HG03460 (cell line): ENCODE measurements around the gene HOXB3.

Source experiments
- ATAC-seq: cut with Tn5 transposase; IDR thresholded peaks from one replicate; pipeline ENCODE4 v1.9.1; 2021; ENCODE audit not compliant: unreplicated experiment

The HOXB3 gene

DNA sequence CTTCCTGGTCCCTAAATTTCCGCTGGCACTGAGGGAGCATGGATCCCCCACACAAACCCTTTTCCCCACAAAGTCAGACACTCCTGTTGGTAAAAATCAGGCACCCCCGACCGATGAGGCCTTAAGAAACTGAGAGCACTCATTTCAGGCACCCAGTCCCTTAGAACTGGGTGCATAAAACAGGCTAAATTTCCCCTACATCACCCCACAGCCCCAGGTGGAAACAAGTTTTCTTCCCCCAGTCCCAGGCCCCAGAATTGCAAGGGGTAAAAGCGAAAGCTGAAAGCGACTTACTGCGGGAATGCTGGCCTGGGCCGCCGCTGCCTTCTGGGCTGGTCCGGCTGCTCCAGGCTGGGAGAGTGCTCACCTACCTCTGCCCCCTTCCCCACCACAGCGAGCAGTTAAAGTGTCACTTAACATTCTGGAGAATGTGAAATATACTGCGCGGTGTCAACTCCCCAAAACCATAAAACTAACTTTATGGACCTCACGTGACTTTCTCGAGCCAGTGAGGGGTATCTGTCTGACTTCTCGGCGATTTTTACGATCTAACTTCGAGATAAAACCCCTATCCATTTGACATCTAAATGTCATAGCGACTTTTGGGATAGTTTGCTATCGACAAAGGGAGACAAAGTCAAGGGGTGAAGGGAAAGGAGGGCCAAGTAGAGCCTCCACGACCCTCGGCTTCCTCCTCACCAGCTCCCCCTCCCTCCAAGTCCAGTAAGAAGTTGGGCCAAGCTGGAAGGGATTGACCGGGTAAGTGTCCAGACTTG, at the start of gene HOXB3:
HOXB3 (minus strand) TSS at position 411 of the 776 bp plus-strand sequence. CDS start 37,767 bp downstream, outside the sequence.
- no peak for ATAC-seq

DNA sequence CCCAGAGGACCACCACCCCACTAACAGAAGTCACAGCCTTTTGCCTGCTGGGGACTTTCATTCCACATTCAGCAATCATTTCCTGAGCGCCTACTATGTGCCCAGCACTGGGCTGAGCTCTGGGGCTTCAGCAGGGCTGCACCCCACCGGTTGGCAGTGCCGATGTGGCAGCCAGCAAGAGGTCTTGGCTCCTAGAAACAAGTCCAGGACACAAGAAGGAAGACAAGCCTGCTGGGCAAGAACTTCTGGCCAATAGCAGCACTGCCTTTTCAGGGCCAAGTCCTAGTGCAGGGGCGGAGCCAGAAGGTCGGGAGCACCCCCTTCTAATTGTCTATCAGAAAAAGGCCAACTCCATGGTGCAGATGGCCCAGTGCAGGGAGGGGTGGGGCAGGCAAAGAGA, 49.1 kb upstream of the HOXB3 start:
- ATAC-seq: no peak

DNA sequence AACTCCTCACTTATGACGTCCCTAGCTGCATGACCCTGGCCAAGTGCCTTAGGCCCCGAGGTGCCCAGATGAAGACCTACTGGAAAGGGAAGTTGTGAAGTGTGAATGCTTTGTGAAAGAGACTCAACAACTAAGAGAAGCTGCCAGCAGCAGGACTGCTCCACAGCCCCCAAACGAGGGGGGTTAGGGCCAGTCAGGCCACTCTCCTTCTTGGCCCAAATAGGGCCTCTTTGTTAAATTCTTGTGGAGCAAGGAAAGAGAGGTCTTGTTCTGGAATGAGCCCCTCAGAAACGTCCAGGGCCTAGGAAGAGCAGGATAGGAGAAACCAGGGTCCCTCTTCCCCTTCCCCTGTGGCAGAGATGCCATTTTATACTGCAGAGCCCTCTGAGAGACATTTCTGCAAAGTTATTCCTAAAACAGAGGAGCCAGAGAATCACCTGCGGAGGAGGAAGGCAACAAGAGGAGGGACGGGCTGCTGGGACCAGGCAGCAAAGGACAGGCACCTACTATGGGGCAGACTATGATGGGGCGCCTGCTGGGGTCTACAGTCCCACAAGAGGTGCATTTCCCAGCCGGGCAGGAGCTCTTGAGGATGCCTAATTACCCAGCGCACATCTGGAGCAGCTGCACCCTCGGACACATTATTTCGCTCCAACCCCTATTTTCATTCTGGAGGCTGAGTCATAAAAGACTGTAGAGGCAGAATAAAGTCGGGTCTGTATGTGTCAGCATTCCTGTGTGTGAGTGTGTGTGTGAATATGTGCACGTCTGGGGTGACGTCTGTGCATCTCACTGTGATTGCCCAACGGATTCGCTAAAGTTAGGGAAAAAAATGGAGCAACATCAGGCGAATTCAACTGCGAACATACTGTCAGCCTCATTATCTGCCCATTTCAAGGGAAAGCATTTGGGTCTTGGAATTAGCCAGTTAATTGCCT, 47.6 kb upstream of the HOXB3 start:
- no peak for ATAC-seq

DNA sequence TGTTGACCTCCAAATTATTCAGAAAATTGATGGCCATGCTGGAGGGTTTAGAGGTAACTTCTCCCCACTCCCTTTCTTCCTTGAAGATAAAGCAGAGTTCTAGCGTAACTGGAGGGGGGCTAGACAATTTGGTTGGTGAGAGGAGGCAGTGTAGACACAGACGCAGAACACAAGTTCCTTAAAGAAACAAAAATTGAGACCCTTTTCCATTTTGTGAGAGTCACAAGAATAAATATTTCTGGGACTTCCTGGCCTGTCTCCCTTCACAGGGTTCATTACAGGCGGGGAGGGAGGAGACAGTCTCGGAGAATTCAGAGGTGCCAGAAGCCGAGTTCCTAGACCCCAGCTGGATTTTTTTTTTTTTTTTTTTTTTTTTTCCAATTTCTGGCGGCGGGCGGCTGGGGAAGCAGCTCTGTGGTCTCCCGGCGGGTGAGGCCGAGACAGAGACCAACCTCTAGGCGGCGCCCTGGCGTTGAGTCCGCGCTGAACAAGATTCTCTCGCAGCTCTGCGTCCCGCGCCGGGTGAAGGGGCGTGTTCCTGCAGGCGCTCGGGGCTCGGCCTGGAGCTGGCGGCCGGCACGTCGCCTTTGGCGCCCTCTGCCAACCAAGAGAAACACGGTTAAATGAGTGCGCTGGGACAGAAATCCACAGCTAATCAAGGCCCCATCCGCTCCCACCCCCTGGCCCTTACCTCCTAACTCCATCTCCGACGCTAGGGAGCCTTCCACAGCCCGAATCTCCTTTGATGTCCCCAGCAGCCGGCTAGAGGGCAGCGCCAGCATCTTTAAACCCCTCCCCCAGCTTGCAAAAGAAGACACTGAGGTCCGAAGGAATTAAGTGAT, 46.4 kb upstream of the HOXB3 start:
- no peak for ATAC-seq

DNA sequence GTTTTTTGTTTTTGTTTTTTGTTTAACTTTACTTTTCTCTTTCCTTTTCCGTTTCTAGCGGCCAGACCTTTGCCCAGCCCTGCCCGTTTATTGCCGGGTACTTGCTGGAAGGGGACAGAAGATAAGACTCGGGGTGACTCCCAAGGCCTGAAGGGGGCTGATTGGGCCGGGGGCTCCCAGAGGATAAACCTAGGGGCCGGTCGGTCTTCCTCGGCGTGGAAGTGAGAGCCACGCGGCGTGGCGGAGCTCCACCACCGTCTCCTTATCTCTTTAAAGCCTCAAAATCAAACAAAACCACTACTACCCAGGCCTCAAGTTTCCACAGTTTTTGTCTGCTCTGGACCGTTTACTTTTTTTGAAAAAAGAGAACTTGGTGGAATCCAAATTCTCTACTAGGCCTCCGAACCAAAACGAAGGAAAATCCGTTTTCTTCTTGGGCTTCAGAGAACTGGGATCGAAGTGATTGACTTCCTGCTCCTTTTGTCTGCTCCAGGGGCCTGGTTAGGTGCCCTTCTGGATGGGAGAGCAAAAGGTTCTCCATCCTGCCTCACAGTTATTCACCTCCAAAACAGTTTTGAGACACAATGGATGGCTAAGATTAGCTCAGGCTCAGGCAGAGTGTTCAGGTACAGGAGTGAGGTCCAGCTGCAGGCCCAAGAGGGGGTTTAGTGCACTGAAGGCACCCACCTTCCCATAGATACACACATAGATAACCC, 44.6 kb upstream of the HOXB3 start:
- ATAC-seq: no peak

DNA sequence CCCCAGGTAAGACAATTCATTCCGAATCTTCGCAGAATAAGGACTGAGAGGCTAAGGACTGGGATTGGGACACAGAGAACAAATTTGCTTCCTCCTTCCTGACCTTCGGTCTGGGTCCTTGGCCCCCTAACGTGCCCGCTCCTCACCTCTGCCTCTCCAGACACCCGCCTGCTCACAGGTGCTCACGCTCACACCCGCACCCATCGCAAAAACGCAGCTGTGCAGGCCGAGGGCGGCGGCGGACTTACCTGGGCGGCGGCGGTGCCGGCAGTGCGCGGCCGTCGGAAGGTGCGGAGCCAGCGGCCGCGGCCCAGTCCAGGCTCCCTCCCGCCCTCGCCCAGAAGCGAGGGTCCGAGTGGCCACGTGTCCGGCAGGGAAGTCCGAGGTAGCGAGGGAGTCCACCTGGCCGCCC, 43.2 kb upstream of the HOXB3 start:
- no peak for ATAC-seq

DNA sequence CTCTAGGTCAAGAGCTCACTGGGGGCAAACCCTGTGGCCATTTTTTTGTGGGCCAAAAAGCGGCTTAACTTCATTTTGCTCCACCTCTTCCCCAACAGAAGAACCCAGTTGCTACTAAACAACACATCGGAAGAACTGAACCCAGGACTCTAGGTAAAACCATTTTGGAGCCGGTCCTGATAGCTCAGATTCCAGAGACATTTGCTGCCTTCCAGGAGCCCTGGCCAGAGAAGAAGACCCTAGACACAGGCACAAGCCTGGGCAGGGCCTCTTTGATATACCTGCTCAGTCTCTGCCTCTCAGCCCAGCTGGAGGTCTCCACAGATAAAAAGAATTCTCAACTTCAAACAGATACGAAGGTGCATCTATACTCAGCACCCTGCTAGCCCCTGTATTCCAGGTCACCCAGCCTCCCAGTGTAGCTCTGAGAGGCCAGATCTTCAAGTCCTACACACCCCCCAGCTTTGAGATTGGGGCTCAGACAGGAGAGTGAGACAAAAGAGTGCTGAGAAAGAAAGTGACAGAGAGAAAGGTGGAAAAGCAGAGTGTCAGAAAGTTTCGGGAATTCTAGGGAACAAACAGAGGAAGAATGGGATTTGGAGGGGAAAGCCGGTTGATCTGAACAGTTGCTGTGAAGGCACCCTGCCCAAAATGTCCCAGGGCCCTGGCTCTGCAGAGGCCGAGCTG, 42.7 kb upstream of the HOXB3 start:
- no peak for ATAC-seq

DNA sequence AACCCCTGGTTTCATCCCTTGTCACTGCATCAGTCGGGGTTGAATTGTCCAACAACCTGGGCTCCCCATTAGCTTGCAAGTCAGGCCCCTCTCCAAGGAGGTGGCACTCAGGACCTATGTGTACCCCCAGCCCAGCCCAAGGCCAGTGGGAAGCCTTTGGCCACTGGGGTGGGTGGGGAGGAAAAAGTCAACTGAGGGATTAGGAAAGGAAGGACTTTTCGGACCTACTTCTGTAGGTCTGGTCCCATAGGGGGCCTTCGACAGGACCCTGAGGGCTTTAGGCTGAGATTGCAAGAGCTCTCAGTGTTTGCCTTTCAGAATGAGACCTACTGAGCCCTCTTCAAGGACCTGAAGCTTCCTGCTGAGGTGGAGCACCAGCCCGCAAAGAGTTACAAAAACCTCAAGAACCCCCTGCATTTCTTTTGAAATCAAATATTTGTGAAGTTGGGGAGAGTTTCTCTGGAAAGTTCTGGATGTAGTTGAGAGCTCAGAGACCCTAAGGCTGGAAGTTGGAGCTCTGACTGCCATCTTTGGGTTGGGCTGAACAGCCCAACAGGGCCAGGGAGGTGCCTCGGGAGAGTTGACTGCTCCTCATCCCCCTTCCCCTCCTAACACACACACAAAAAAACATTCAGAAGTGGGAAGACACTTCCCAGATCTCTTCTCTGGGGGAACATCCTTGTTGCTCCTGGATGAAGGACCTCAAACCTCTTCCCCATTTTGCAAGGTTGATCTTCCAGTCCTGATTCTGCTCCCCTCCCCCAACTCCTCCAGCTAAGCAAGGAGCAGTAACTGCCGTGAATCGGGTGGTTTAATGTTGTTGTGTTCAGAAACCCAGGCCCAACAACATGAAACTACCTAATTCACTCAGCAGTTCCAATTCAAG, 41.9 kb upstream of the HOXB3 start:
- ATAC-seq: no peak

DNA sequence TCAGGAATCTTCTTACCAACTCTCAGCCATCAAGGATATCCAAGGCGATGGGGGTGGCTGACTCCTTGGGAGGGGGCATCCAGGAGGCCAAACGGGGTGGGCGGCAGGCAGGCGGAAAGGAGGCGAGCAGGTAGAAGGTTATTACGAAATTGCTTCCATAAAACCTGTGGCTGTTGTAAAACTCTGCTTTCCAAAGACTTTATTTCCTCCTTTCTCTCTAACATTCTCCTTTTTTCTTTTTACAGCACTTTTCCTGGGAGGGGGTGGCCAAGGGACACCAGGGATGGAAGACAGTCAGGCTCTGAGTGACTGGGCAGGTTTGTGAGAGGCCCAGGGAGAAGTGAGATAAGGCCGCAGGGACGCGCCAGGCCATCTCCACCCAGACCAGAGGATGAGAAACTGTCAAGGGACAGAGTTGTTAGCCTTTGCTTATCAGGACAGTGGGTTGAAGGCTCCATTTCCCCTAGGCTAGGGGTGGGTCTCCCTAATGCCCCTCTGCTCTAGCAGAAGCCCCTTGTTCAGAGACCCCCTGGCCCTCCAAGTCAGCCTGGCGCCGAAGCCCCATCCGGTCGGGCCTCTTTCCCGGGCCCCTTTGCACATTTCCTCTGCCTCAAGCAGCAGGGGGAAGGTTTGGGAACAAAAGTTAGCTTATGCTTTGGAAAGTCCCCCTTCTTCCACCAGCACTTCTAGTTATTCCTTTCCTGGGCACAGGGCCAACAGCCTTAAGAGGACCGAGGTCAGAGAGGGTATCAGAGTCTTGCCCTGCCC, 41.1 kb upstream of the HOXB3 start:
- ATAC-seq: no peak

DNA sequence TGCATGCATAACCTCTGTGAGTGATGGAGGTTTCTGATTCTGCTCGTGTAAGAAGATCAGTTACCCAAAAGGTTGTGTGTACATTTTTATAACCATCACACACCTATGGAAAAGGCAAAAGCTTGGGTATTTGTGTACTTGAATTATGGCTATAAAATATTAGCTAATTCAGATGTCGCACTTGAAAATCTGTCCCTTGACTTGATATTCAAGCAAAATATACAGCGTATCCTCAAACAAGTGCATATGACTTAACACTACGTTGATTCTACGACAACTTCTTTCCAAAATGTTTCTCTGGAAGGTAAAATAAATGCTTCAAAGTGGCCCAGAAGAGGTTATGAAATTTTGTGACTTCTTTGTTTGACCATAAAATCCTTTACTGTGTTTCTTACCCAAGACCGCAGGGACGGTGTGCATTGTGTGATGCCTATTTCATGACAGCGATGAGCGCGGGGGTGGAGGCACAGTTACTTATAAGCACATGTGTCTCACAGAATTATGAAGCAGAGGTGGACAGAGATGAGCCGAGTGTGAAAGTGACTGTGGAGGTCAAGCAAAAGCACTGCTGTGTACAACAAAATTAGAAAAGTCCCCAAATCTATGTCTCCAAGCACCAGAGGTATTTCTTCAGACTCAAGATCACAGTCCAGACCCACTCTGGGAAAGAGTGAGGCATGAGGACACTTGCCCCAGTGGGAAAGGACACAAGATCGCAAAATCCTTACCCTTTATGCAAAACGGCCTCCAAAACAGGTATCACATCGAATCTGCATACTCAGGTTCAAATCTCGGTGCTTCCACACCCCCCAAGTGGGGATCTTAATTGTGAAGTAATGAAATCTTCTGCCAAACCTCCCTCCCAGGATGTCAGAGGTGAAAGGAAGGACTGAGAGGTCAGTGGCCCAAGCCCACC, 40.2 kb upstream of the HOXB3 start:
- ATAC-seq: no peak

DNA sequence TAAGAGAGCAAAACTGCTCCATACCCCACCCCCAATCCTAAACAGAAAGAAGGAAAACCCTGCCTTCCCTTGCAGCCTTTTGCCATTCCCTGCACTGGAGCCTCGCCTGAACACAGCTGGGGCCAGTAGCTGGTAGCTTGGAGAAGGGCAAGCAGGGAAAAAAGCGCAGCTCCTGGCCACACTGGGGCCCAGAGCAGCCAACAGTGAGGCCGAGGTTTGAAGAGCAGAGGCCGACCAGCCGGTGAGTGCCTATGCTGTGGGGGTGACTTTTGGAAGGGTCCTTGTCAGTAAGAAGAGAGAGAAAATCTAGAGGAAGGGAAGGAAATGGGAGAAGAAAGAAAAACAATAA, 39.3 kb upstream of the HOXB3 start:
- no peak for ATAC-seq

DNA sequence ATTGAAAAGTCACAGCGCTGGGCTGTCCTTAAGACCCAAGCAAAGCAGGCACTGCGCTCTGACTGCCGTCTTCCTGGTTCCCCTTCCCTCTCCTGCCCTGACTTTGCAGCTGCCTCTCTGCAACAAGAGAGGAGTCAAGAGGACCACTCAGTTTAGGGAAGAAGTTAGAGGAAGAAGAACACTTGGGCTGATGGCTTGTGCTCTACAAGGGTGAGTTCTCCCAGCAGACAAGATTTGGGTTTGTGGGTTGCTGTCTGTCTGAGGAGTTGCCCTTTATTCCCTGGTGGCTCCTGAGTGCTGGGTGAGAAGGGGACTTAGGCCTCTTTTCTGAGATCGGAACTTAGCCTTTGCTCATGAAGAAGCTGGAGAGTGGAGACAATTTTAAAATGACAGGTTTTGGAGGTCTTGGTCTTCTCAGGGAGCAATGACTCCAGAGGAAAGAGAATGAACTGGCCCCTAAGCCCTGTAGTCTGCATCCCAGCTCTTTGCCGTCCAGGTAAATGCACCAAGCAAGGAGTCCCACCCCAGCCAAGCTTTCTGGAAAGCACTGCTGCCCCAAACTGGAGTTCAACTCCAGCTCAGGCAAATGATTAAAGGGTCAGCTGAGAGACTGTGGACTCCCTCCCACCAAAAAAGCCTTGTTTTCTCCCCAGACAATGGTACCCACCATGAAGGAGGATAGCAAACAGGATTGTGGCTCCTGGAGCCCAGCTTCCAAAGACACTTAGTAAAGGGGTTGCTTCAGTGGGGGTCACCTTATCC, 38.8 kb upstream of the HOXB3 start:
- ATAC-seq: no peak

DNA sequence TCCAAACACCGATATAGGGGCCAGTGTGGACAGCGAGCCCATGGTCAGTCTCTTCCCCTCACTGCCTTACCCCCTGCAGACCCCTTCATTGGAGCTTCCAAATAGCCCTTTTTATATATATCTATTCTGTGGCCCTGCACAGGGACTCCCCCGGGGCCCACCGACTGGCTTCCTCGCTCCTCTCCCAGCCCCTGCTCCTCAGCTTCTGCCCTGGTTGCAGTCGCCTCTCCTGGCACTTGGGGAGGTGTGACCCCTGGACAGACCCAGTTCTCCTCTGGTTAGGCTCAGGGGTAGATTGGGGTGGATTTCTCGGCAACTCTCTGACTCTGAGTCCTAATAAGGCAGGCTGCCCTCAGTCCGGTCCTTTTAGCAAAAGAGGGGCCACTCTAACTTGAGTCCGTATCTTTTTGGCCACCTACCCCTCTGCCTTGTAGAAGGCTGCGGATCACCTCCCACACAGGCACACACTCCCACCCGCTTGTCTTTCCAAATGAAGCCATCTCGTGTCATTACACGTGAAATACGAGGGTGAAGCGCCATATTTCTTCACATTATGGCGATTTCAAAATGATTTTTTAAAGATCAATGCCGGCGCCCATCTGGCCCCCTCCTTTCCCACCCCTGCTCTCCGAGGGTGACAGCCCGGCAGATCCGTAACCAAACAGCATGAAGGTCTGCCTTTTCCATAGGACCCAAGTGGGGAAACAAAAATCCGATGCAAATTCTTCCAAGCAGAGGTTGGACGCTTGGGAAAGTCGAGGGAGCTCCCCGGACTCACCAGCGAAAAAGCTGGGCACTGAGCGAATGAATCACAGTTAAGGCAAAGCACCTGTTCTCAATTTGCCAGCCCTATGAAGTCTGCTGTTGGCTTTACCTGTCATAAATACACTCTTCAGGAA, 37.8 kb upstream of the HOXB3 start:
- no peak for ATAC-seq

DNA sequence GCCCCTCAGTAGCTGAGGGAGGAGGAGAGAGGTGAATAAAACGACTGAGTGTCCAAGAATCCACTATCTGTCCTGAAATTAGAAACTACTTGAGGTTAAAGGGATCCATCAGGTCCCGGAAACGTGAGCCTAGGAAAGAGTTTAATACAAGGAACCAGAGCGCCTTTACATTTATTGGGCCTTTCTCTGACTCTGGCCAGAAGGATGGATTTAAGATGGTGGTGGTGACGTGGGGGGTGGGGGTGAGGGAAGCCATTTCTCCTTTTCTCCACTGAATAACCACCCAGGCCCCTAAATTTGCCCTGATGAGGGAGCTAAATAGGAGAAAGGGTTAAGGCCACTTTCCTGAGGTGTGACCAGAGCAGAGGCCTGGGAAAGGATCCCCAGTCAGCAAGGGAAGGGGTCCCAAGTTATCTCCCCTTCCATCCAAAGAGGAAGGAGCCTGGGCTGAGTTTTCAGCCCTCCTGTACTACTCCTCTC, 37.1 kb upstream of the HOXB3 start:
- ATAC-seq: no peak
